ENCODE data around the gene OASL. TPM values are rescaled to one million over a fixed set of nuclear protein-coding genes. Genes with fewer than 3 reads are reported as not detected.

OASL gene
- total and polyA plus RNA-seq, 2 donors from 2014 or later: 1.0 TPM

DNA sequence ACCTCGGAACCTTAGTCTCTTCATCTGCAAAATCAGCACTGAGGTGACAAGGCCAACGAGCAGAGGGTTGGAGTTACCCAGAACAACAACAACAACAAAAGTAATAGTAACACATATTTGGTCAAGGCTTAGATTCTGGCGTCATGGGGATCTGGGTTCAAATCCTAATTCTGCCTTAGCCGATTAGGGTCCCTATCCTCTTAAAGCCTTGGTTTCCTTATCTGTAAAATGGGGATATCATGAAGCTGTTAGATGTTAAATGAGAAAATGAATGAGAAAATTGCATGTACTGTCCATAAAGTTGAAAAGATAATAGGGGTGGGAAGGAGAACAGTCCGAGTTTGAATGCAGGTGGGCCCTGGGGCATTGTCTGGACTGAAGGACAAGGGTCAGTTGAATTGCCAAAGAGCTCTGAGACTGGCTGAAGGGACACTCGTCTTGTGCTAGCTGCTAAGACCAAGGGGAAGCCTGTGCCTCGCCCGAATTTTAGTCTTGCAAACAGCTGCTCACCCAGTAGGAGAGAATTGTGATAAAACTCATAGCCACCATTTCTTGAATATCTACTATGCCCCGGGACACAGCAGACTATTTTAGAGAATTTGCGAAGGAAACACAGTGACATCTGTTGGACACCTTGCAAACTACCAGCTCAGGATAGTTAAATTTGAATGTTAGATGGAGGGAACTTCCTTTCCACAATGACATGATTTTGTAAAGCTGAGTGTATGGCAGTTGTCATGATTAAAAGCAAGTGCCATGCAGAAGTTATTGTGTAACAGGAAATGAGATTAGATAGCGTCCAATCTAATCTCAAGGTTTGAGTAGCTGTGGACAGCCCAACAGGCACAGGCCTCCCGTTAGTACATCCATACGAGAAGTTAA lies 67.5 kb downstream of the OASL start:
- DNase-seq: peak in 2 of 5 donors; percentile 68 to 80

DNA sequence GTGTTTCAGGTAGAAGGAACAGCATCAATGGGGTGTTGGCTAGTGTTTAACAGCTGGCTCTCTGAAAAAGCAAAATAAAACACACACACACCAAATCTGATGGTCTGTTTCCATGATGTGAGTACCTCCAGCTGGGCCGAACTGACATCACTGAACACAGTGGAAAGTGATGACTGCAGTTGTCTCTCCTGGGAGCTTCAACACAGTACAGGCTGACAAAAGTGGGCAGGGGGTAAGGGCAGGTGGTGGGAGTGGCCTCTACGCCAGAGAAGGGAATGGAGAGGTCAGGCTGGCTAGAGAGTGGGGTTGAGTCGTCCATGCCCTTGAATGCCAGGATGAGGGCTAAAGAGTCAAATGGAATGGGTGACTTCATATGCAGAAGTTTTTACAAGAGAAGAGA lies 68.7 kb downstream of the OASL start:
- H3K36me3 ChIP-seq (ENCODE audit: control insufficient read depth in 2 of 3, insufficient read depth in 3 of 3, low read length in 3 of 3): peaks cover 2 to 33% (median 10%) of the 10 kb centered on the region in 3 donors
- H3K9ac ChIP-seq (ENCODE audit: low read length in 3 of 3): no peak overlapping the region
- intact Hi-C loops (cut with DNase I): loop anchor here (10.0 kb wide), 1 partner anchor 236 kb away; no protein-coding TSS in a partner anchor
- TF ChIP-seq, protein P1, sequence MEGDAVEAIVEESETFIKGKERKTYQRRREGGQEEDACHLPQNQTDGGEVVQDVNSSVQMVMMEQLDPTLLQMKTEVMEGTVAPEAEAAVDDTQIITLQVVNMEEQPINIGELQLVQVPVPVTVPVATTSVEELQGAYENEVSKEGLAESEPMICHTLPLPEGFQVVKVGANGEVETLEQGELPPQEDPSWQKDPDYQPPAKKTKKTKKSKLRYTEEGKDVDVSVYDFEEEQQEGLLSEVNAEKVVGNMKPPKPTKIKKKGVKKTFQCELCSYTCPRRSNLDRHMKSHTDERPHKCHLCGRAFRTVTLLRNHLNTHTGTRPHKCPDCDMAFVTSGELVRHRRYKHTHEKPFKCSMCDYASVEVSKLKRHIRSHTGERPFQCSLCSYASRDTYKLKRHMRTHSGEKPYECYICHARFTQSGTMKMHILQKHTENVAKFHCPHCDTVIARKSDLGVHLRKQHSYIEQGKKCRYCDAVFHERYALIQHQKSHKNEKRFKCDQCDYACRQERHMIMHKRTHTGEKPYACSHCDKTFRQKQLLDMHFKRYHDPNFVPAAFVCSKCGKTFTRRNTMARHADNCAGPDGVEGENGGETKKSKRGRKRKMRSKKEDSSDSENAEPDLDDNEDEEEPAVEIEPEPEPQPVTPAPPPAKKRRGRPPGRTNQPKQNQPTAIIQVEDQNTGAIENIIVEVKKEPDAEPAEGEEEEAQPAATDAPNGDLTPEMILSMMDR (IDR thresholded peaks at IDR 0.05; ENCODE audit: borderline replicate concordance, extremely low read depth, insufficient read depth): no peak
- no peaks in the 10 kb centered on the region for H3K27me3 ChIP-seq (ENCODE audit: control insufficient read depth, insufficient read depth, low read length)
- H3K4me1 ChIP-seq (ENCODE audit: control insufficient read depth in 2 of 3, insufficient read depth in 2 of 3, low read depth in 1 of 3, low read length in 3 of 3): peaks cover 0 to 23% (median 9%) of the 10 kb centered on the region in 3 donors
- FAIRE-seq: no peak
- no peak overlapping the region for H3K4me3 ChIP-seq (ENCODE audit: low read length in 3 of 3)
- no peaks in the 10 kb centered on the region for H3K9me3 ChIP-seq (ENCODE audit: control insufficient read depth in 2 of 3, insufficient read depth in 1 of 3, low read length in 3 of 3)
- H3K27ac ChIP-seq (ENCODE audit: low read depth in 2 of 2, low read length in 2 of 2): no peak overlapping the region
- no peak for DNase-seq

More for the DNA sequence above, 67.5 kb downstream of the OASL start:
- intact Hi-C loops (cut with DNase I): loop anchor here (10.0 kb wide), 1 partner anchor 237 kb away; no protein-coding TSS in a partner anchor
- H3K27me3 ChIP-seq (ENCODE audit: control insufficient read depth, insufficient read depth, low read length): no peaks in the 10 kb centered on the region
- no peaks in the 10 kb centered on the region for H3K9me3 ChIP-seq (ENCODE audit: control insufficient read depth in 2 of 3, insufficient read depth in 1 of 3, low read length in 3 of 3)
- peaks cover 2 to 38% (median 10%) of the 10 kb centered on the region in 3 donors for H3K36me3 ChIP-seq (ENCODE audit: control insufficient read depth in 2 of 3, insufficient read depth in 3 of 3, low read length in 3 of 3)
- no peak overlapping the region for H3K27ac ChIP-seq (ENCODE audit: low read depth in 2 of 2, low read length in 2 of 2)
- no peak overlapping the region for H3K4me3 ChIP-seq (ENCODE audit: low read length in 3 of 3)
- no peak overlapping the region for H3K9ac ChIP-seq (ENCODE audit: low read length in 3 of 3)
- TF ChIP-seq, protein P1 (IDR thresholded peaks at IDR 0.05; ENCODE audit: borderline replicate concordance, extremely low read depth, insufficient read depth): peak; percentile 70
- no peak for FAIRE-seq
- peaks cover 0 to 23% (median 11%) of the 10 kb centered on the region in 3 donors for H3K4me1 ChIP-seq (ENCODE audit: control insufficient read depth in 2 of 3, insufficient read depth in 2 of 3, low read depth in 1 of 3, low read length in 3 of 3)

Other genes starting within 250 kb of the OASL start
- gene SPPL3, start 134.9 kb downstream of the OASL start, total RNA-seq: 51.9 TPM
- 23.8 TPM for gene SPPL3, start 134.9 kb downstream of the OASL start, polyA plus RNA-seq (ENCODE audit: insufficient read depth, low read depth, low replicate concordance)
- gene HNF1A, start 60.7 kb downstream of the OASL start, total RNA-seq: 6.7 TPM
- gene HNF1A, start 60.7 kb downstream of the OASL start, polyA plus RNA-seq (ENCODE audit: insufficient read depth, low read depth, low replicate concordance): 32.4 TPM
- 15.6 TPM for gene C12orf43, start 22.8 kb downstream of the OASL start, total RNA-seq
- gene C12orf43, start 22.8 kb downstream of the OASL start, polyA plus RNA-seq (ENCODE audit: insufficient read depth, low read depth, low replicate concordance): 10.3 TPM
- gene P2RX7, start 93.6 kb upstream of the OASL start, total RNA-seq: 3.5 TPM
- 0.45 TPM for gene P2RX7, start 93.6 kb upstream of the OASL start, polyA plus RNA-seq (ENCODE audit: insufficient read depth, low read depth, low replicate concordance)
- gene P2RX4, start 170.9 kb upstream of the OASL start, total RNA-seq: 36.2 TPM
- 28.8 TPM for gene P2RX4, start 170.9 kb upstream of the OASL start, polyA plus RNA-seq (ENCODE audit: insufficient read depth, low read depth, low replicate concordance)

Measured in kidney (tissue), 14 donors.